HEK293 (cell line): ENCODE measurements around the gene SMARCD3.

ENCODE experiments used
- CTCF ChIA-PET: fragments of 350-600 bp; formaldehyde crosslinking; extraction: SDS; loops from one replicate; lab custom pipeline; 2021; ENCODE audit warnings: antibody characterized with exemption; lab: Yijun Ruan, JAX
- POLR2A ChIA-PET: fragments of 300-600 bp; formaldehyde crosslinking; extraction: SDS; loops from one replicate; lab custom pipeline; 2020; ENCODE audit warnings: antibody characterized with exemption, inconsistent platforms; lab: Yijun Ruan, JAX
- H3K27ac ChIP-seq: fragments of 200-500 bp; sonication (Bioruptor generic); 2 replicates; pipeline ENCODE4 v1.5.1; 2014; ENCODE audit warnings: low read depth, low read length, control low read depth, inconsistent platforms; ENCODE audit errors: extremely low read depth
- H3K36me3 ChIP-seq, 2 experiments: fragments of 200-500 bp in 1 of 2; sonication (Bioruptor generic) in 1 of 2; 1 replicate in 1 of 2; 2 replicates in 1 of 2; pipeline ENCODE4 v1.5.1; 2014 to 2017; ENCODE audit warnings: inconsistent platforms in 2 of 2, low read length in 2 of 2; ENCODE audit not compliant: control insufficient read depth in 2 of 2, insufficient read depth in 1 of 2
- H3K4me1 ChIP-seq: fragments of 200-500 bp; sonication (Bioruptor generic); 2 replicates; pipeline ENCODE4 v1.5.1; 2014; ENCODE audit warnings: mild to moderate bottlenecking, low read length, inconsistent platforms; ENCODE audit not compliant: control insufficient read depth, insufficient read depth
- H3K4me3 ChIP-seq: 2 replicates; pipeline ENCODE4 v1.5.1; 2011; ENCODE audit warnings: low read depth, mild to moderate bottlenecking, control low read depth, low read length, moderate library complexity
- H3K9me3 ChIP-seq: fragments of 200-500 bp; sonication (Bioruptor generic); 2 replicates; pipeline ENCODE4 v1.5.1; 2014; ENCODE audit warnings: low read depth, low read length, inconsistent platforms; ENCODE audit not compliant: control insufficient read depth, insufficient read depth
- BCL6B ChIP-seq: fragments of 450-650 bp; formaldehyde crosslinking; IDR thresholded peaks from 2 replicates; pipeline ENCODE4 v1.5.1; 2017; ENCODE audit warnings: missing biosample characterization, missing genetic modification characterization
- EGR2 ChIP-seq: fragments of 450-650 bp; formaldehyde crosslinking; IDR thresholded peaks from 2 replicates; pipeline ENCODE4 v1.5.1; 2016; ENCODE audit warnings: low read depth, missing biosample characterization, missing genetic modification characterization
- PRDM10 ChIP-seq: fragments of 450-650 bp; formaldehyde crosslinking; IDR thresholded peaks from 2 replicates; pipeline ENCODE4 v1.5.1; 2016; ENCODE audit warnings: missing biosample characterization, missing genetic modification characterization
- SCRT1 ChIP-seq: fragments of 450-650 bp; formaldehyde crosslinking; IDR thresholded peaks from 2 replicates; pipeline ENCODE4 v1.5.1; 2016; ENCODE audit warnings: missing biosample characterization, missing genetic modification characterization, borderline replicate concordance
- SP3 ChIP-seq: fragments of 450-650 bp; formaldehyde crosslinking; IDR thresholded peaks from 2 replicates; pipeline ENCODE4 v1.5.1; 2016; ENCODE audit warnings: missing biosample characterization, missing genetic modification characterization
- TCF7L2 ChIP-seq: IDR thresholded peaks from 2 replicates; pipeline ENCODE4 v1.6.1; 2011; ENCODE audit warnings: low read depth, mild to moderate bottlenecking, inconsistent platforms, low read length, moderate library complexity, borderline replicate concordance
- ZBTB26 ChIP-seq: fragments of 450-650 bp; formaldehyde crosslinking; optimal IDR thresholded peaks from 2 replicates; pipeline ENCODE3; 2016; ENCODE audit warnings: missing biosample characterization, mild to moderate bottlenecking, missing genetic modification characterization
- ZBTB6 ChIP-seq: fragments of 450-650 bp; formaldehyde crosslinking; IDR thresholded peaks from 2 replicates; pipeline ENCODE4 v1.5.1; 2017; ENCODE audit warnings: missing biosample characterization, missing genetic modification characterization
- ZBTB8A ChIP-seq: fragments of 450-650 bp; formaldehyde crosslinking; IDR thresholded peaks from 2 replicates; pipeline ENCODE4 v1.5.1; 2016; ENCODE audit warnings: missing biosample characterization, missing genetic modification characterization
- ZFP69B ChIP-seq: fragments of 450-650 bp; formaldehyde crosslinking; IDR thresholded peaks from 2 replicates; pipeline ENCODE4 v1.5.1; 2016; ENCODE audit warnings: missing biosample characterization, missing genetic modification characterization
- ZNF274 ChIP-seq, 2 experiments: fragments of 200-500 bp in 1 of 2; fragments of 450-650 bp in 1 of 2; sonication (Bioruptor generic) in 1 of 2; formaldehyde crosslinking in 1 of 2; IDR thresholded peaks; 2 replicates each; pipeline versions ENCODE4 v1.5.1 to v1.6.1; 2014 to 2016; ENCODE audit warnings: borderline replicate concordance in 1 of 2, inconsistent platforms in 1 of 2, low read length in 1 of 2, missing biosample characterization in 1 of 2, missing genetic modification characterization in 1 of 2
- ZNF280D ChIP-seq: fragments of 450-650 bp; formaldehyde crosslinking; IDR thresholded peaks from 2 replicates; pipeline ENCODE4 v1.5.1; 2016; ENCODE audit warnings: missing biosample characterization, missing genetic modification characterization
- ZNF366 ChIP-seq: fragments of 450-650 bp; formaldehyde crosslinking; conservative IDR thresholded peaks from 2 replicates; pipeline ENCODE4 v1.5.1; 2016; ENCODE audit warnings: missing biosample characterization, missing genetic modification characterization
- ZNF391 ChIP-seq: fragments of 450-650 bp; formaldehyde crosslinking; IDR thresholded peaks from 2 replicates; pipeline ENCODE4 v1.5.1; 2016; ENCODE audit warnings: low read depth, missing biosample characterization, missing genetic modification characterization, borderline replicate concordance
- ZNF449 ChIP-seq: fragments of 450-650 bp; formaldehyde crosslinking; IDR thresholded peaks from 2 replicates; pipeline ENCODE4 v1.5.1; 2017; ENCODE audit warnings: missing biosample characterization, mild to moderate bottlenecking, missing genetic modification characterization, moderate library complexity
- ZNF488 ChIP-seq: fragments of 450-650 bp; formaldehyde crosslinking; IDR thresholded peaks from 2 replicates; pipeline ENCODE4 v1.5.1; 2016; ENCODE audit warnings: missing biosample characterization, missing genetic modification characterization
- ZNF501 ChIP-seq: fragments of 450-650 bp; formaldehyde crosslinking; IDR thresholded peaks from 2 replicates; pipeline ENCODE4 v1.5.1; 2016; ENCODE audit warnings: missing biosample characterization, missing genetic modification characterization
- ZNF558 ChIP-seq: fragments of 450-650 bp; formaldehyde crosslinking; IDR thresholded peaks from 2 replicates; pipeline ENCODE4 v1.5.1; 2016; ENCODE audit warnings: missing biosample characterization, missing genetic modification characterization
- ZNF621 ChIP-seq: fragments of 450-650 bp; formaldehyde crosslinking; IDR thresholded peaks from 2 replicates; pipeline ENCODE4 v1.5.1; 2017; ENCODE audit warnings: missing biosample characterization, missing genetic modification characterization
- ZNF692 ChIP-seq: fragments of 450-650 bp; formaldehyde crosslinking; IDR thresholded peaks from 2 replicates; pipeline ENCODE4 v1.5.1; 2016; ENCODE audit warnings: missing biosample characterization, missing genetic modification characterization

The SMARCD3 gene

GRCh38 chr7:151248346-151249033 lies at the start of gene SMARCD3:
Gene SMARCD3 (minus strand): TSS chr7:151248694. CDS start chr7:151248562, 132 bp downstream.
- ChIA-PET CTCF (interaction anchor here (0.7 to 1.6 kb wide), 4 partner anchors 55 to 479 kb away, joined by 4 read pairs; no protein-coding TSS in a partner anchor), POLR2A (interaction anchor here (0.6 to 2.0 kb wide), 3 partner anchors 14 to 93 kb away, joined by 4 to 16 read pairs (median 5); partner anchors contain the start of genes ABCF2 and NUB1)
- no peaks in the 10 kb centered on the region for H3K9me3 ChIP-seq
- H3K27ac ChIP-seq = peak within 1 kb of the TSS; percentile 50; the same call in 1 of the 2 replicates
- H3K4me1 ChIP-seq = peaks cover 3% of the 10 kb centered on the region; the same call in 1 of the 2 replicates
- H3K36me3 ChIP-seq = no peaks in the 10 kb centered on the region
- H3K4me3 ChIP-seq = peak within 1 kb of the TSS; percentile 55
- TF ChIP-seq SCRT1 (no peak), ZBTB26 (tag by site-specific recombination) (peak; percentile 44), ZNF692 (tag by site-specific recombination) (peak; percentile 40; the same call in 1 of the 2 replicates), PRDM10 (tag by site-specific recombination) (peak; percentile 59), ZNF488 (tag by site-specific recombination) (no peak), ZNF391 (tag by site-specific recombination) (no peak), ZNF621 (tag by site-specific recombination) (no peak), ZNF274 (IDR thresholded peaks at IDR 0.05; ENCODE audit: low read length) (no peak), ZNF274 (tag by site-specific recombination; IDR thresholded peaks at IDR 0.05; ENCODE audit: borderline replicate concordance) (no peak), ZNF366 (tag by site-specific recombination) (peak; percentile 79), BCL6B (tag by site-specific recombination) (no peak), SP3 (tag by site-specific recombination) (peak; percentile 48; the same call in 1 of the 2 replicates), ZNF449 (tag by site-specific recombination) (peak; percentile 28; the same call in 1 of the 2 replicates), ZBTB8A (tag by site-specific recombination) (peak; percentile 92), EGR2 (tag by site-specific recombination) (0 out of 2 replicates have a peak, but pooled peaks have one; percentile 64), ZFP69B (0 out of 2 replicates have a peak, but pooled peaks have one; percentile 38), ZBTB6 (tag by site-specific recombination) (no peak; the same call in 1 of the 2 replicates), TCF7L2 (no peak), ZNF280D (tag by site-specific recombination) (no peak), ZNF501 (tag by site-specific recombination) (peak; percentile 82), ZNF558 (tag by site-specific recombination) (no peak)
